Gastroesophageal sphincter (tissue), 4 donors: ENCODE measurements around the gene MAP2K2. TPM values are rescaled to one million over a fixed set of nuclear protein-coding genes. Genes with fewer than 3 reads are reported as not detected.

Experiments
- ATAC-seq: fragments of 150-250 bp; one replicate; pipeline ENCODE4 v1.9.1; 2016; ENCODE audit warnings: mild to moderate bottlenecking, moderate library complexity
- H3K27ac ChIP-seq, 4 donors: fragments of 200-600 bp; sonication (generic) in 3 of 4; 1 replicate in 3 of 4; 2 replicates in 1 of 4; pipeline ENCODE4 v1.5.1; 2016 to 2019
- H3K27me3 ChIP-seq: fragments of 200-600 bp; sonication (generic); one replicate; pipeline ENCODE4 v1.5.1; 2019
- H3K36me3 ChIP-seq, 2 donors: fragments of 200-600 bp; sonication (generic); one replicate each; pipeline ENCODE4 v1.5.1; 2019; ENCODE audit warnings: control low read depth in 1 of 2
- H3K4me1 ChIP-seq, 3 donors: fragments of 200-600 bp; sonication (generic); 1 replicate in 2 of 3; 2 replicates in 1 of 3; pipeline ENCODE4 v1.5.1; 2016 to 2019; ENCODE audit warnings: control low read depth in 2 of 3
- H3K4me3 ChIP-seq, 2 donors: fragments of 200-600 bp; sonication (generic); one replicate each; pipeline ENCODE4 v1.5.1; 2019; ENCODE audit warnings: mild to moderate bottlenecking in 1 of 2, moderate library complexity in 1 of 2
- H3K9me3 ChIP-seq, 3 donors: fragments of 200-600 bp; sonication (generic); one replicate each; pipeline ENCODE4 v1.5.1; 2017 to 2019; ENCODE audit warnings: control low read depth in 2 of 3
- CTCF ChIP-seq, 4 experiments: fragments of 200-600 bp in 2 of 4; fragments of 450-650 bp in 2 of 4; sonication (generic) in 1 of 4; IDR thresholded peaks; one replicate each; pipeline ENCODE4 v1.5.1; 2017 to 2019; ENCODE audit warnings: antibody characterized with exemption in 4 of 4, mild to moderate bottlenecking in 2 of 4, moderate library complexity in 2 of 4
- EP300 ChIP-seq: sonication (generic); formaldehyde crosslinking; IDR thresholded peaks from one replicate; pipeline ENCODE4 v1.6.1; 2017; ENCODE audit warnings: antibody characterized with exemption, mild to moderate bottlenecking
- POLR2A ChIP-seq, 2 donors: fragments of 450-650 bp; IDR thresholded peaks; one replicate each; pipeline ENCODE4 v1.6.1; 2017; ENCODE audit warnings: antibody characterized with exemption in 2 of 2, mild to moderate bottlenecking in 2 of 2, moderate library complexity in 1 of 2
- POLR2AphosphoS5 ChIP-seq: sonication (generic); formaldehyde crosslinking; IDR thresholded peaks from one replicate; pipeline ENCODE4 v1.6.1; 2017; ENCODE audit warnings: antibody characterized with exemption
- WGBS, 2 donors: methylation state at CpG; one replicate each; pipeline ENCODE4 v1.1.5; 2018; ENCODE audit warnings: low coverage in 1 of 2; 5-methylcytosine and 5-hydroxymethylcytosine counted together
- total RNA-seq, 4 donors: library from RNA; depleted of rRNA; stranded (reverse); fragments of >200 nt; gene quantifications; one replicate each; pipeline ENCODE4 v1.1.0, GENCODE V29; 2016

MAP2K2 gene
- total RNA-seq, 4 donors from 2014 or later: 53.3 to 112 (median 69.7) TPM

GRCh38 chr19:4052993-4053422 is 70.9 kb downstream of the MAP2K2 start:
- Histone ChIP-seq H3K36me3 (peaks cover 0 to 75% of the 10 kb centered on the region in 2 donors), H3K4me3 (peak overlapping the region in 1 of 2 donors; percentile 15), H3K4me1 (peaks cover 0 to 87% (median 35%) of the 10 kb centered on the region in 3 donors), H3K9me3 (no peaks in the 10 kb centered on the region), H3K27me3 (no peaks in the 10 kb centered on the region), H3K27ac (peak overlapping the region in 3 of 4 donors; percentile 72 to 78 (median 75))
- TF ChIP-seq POLR2AphosphoS5: no peak
- no peak for TF ChIP-seq CTCF (IDR thresholded peaks at IDR 0.05)
- TF ChIP-seq POLR2A (IDR thresholded peaks at IDR 0.05): no peak
- no peak for TF ChIP-seq EP300
- ATAC-seq: no peak
- 28 to 30% methylated on average over 4 to 9 of the region's 13 CpGs for WGBS, 2 donors

- no peaks in the 10 kb centered on the region for H3K27me3 ChIP-seq
- H3K4me1 ChIP-seq: peaks cover 0 to 84% (median 29%) of the 10 kb centered on the region in 3 donors
- TF ChIP-seq POLR2AphosphoS5 (no peak), EP300 (no peak), CTCF (IDR thresholded peaks at IDR 0.05) (no peak), POLR2A (IDR thresholded peaks at IDR 0.05) (no peak)
- no peaks in the 10 kb centered on the region for H3K9me3 ChIP-seq
- 20 to 70% methylated on average over 1 to 2 of the region's 27 CpGs for WGBS, 2 donors
- H3K4me3 ChIP-seq: peak overlapping the region in 1 of 2 donors; percentile 15
- peak; percentile 39 for ATAC-seq
- H3K27ac ChIP-seq: peak overlapping the region; percentile 0 to 78 (median 74)
- peaks cover 0 to 81% of the 10 kb centered on the region in 2 donors for H3K36me3 ChIP-seq
Measured at GRCh38 chr19:4052114-4052992, 71.6 kb downstream of the MAP2K2 start.

DNA sequence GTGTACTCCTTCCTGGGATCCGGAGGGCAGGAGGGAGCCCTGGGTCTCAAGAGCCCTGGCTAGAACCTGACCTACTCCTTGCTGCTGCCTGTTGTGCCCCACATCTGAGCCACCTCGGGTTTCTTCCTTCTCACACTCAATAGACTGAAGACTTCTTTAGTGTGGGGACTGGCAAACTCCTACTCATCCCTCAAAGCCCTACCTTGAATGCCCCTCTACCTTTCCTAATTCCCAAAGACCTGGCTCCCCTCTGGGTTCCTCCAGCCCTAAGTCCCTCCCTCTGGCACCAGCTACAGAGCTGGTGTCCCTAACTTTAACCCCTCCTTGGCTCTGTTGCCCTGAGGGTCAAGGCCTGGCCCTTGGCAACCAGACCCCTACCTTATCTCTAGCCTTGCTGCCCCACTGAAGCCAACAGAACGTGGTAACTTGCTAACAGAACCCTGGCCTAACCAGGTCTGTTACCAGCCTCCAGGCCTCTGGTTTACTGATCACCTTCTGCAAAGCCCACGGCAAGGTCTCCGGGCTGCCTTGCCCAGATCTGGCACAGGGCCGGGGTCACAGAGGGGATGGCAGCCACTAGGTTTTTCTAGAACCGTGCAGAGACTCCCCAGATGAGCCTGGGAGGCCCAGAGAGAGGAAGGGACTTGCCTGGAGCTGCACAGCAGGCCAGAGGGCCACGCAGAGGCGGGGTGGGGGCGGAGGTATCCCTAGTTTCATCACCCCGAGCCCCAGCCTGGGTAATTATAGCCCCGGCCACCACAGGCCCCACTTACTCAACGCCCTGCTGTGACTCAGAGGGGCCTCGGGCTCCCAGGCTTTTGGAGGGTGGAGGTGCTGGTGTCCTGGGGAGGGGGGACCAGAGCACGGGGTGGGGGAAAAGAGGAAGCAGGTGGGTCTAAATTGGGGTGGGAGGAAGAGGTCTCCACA is 72.5 kb downstream of the MAP2K2 start:
- Histone ChIP-seq H3K27ac (peak overlapping the region in 3 of 4 donors; percentile 72 to 78 (median 75)), H3K4me3 (peak overlapping the region in 1 of 2 donors; percentile 15), H3K36me3 (peaks cover 0 to 87% of the 10 kb centered on the region in 2 donors), H3K4me1 (peaks cover 0 to 83% (median 29%) of the 10 kb centered on the region in 3 donors), H3K9me3 (no peaks in the 10 kb centered on the region), H3K27me3 (no peaks in the 10 kb centered on the region)
- TF ChIP-seq POLR2AphosphoS5: no peak
- TF ChIP-seq POLR2A (IDR thresholded peaks at IDR 0.05): no peak
- no peak for TF ChIP-seq EP300
- no peak for TF ChIP-seq CTCF (IDR thresholded peaks at IDR 0.05)
- WGBS, 2 donors: 78 to 90% methylated on average over 2 of the region's 15 CpGs
- ATAC-seq: no peak

DNA sequence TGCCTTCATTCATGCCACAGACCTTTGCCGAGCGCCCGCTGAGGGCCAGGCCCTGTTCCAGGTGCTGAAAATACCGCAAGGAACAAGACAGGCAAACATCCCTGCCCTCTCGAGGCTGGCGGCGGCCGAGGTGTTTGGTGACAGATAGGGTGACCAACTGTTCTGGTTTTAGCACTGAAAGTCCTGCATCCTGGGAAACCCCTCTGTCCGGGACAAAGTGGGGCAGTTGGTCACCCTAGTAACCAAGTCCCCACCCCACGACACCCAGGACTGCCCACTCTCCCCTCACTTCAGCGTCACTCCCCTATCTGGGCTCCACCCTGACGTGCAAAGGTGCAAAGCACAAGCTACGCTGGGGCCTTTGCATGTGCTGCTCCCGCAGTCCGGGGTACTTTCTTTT is 74.5 kb downstream of the MAP2K2 start:
- ATAC-seq: no peak
- peaks cover 0 to 86% (median 29%) of the 10 kb centered on the region in 3 donors for H3K4me1 ChIP-seq
- TF ChIP-seq EP300: no peak
- TF ChIP-seq CTCF (IDR thresholded peaks at IDR 0.05): no peak
- TF ChIP-seq POLR2AphosphoS5: no peak
- no peak for TF ChIP-seq POLR2A (IDR thresholded peaks at IDR 0.05)

More for the DNA sequence above, 74.5 kb downstream of the MAP2K2 start:
- Histone ChIP-seq H3K36me3 (peaks cover 0 to 89% of the 10 kb centered on the region in 2 donors), H3K9me3 (no peaks in the 10 kb centered on the region), H3K27ac (peak overlapping the region in 2 of 4 donors; percentile 36 to 39), H3K27me3 (no peaks in the 10 kb centered on the region), H3K4me3 (no peak overlapping the region)
- WGBS, 2 donors: 56 to 67% methylated on average over 5 to 6 of the region's 15 CpGs
